ENCODE measurements around the gene BMF. TPM values are rescaled to one million over a fixed set of nuclear protein-coding genes. Genes with fewer than 3 reads are reported as not detected.
A peak's percentile ranks its signal among the peaks of the same experiment; 100 is the strongest.

The BMF gene
- total and polyA plus RNA-seq, 2 experiments from 2014 or later, result 0.40 to 1.1 TPM

DNA sequence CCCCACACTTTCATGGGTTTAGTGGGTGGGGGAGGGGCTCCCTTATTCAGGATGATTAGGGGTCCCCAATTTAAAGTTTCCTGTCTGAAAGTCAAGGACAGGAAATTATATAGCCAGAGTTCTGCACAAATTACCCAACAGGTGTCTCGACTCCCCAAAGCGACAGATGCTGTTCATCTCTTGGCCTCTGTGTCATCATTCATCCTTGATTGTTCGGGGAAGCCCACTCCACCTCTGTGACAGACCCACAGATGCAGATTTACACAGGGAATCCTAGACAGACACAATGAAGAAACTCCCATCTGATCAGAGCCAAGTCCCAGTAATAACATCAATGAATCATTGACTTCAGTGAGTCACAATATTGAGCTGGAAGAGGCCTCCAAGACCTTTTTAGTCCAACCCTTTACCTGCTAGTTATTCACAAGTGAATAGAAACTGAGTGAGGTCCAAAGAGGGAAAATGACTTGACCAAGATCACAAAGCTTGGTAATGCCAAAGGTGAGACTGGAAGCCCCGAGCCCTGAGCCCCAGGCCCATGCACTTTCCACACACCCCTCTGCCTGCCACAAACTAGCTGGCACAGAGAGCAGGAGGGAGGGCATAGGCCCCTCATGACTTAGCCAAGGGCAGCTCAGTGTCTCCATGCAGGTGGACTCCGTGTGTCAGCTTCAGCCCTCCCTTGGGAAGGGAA, 61.8 kb downstream of the BMF start:
- peak overlapping the region; percentile 66 for H3K27ac ChIP-seq
- no peaks in the 10 kb centered on the region for H3K79me2 ChIP-seq (ENCODE audit: insufficient read depth)
- H3K9me2 ChIP-seq (ENCODE audit: insufficient read depth), result no peaks in the 10 kb centered on the region
- peak overlapping the region; percentile 18 for H3K4me2 ChIP-seq (ENCODE audit: unreplicated experiment)
- peaks cover 31% of the 10 kb centered on the region for H3K4me1 ChIP-seq (ENCODE audit: insufficient read depth)
- in situ Hi-C loops (cut with MboI), result loop anchor here (10.0 kb wide), 2 partner anchors 168 to 228 kb away; no protein-coding TSS in a partner anchor
- no peaks in the 10 kb centered on the region for H3K36me3 ChIP-seq (ENCODE audit: low read depth)
- H2AFZ ChIP-seq, result no peak overlapping the region
- no peak overlapping the region for H3K4me3 ChIP-seq
- no peaks in the 10 kb centered on the region for H3K9me3 ChIP-seq (ENCODE audit: low read depth)
- TF ChIP-seq EZH2 (IDR thresholded peaks at IDR 0.05; ENCODE audit: insufficient read depth, poor library complexity, severe bottlenecking), result no peak
- TF ChIP-seq EZH2phosphoT487 (IDR thresholded peaks at IDR 0.05; ENCODE audit: insufficient read depth, low read depth), result no peak
- no peaks in the 10 kb centered on the region for H4K20me1 ChIP-seq (ENCODE audit: insufficient read depth)
- peaks cover 13% of the 10 kb centered on the region for H3F3A ChIP-seq (ENCODE audit: insufficient read depth)
- DNase-seq, result peak; percentile 86
- H3K9ac ChIP-seq, result no peak overlapping the region
- H3K27me3 ChIP-seq (replicated peaks; ENCODE audit: insufficient read depth), result no peaks in the 10 kb centered on the region
- WGBS, 2 experiments (ENCODE audit: low coverage in 1 of 2, low lambda C conversion rate in 2 of 2, missing lambda C conversion rate in 2 of 2), result 44 to 47% methylated on average over 4 to 5 of the region's 5 CpGs

DNA sequence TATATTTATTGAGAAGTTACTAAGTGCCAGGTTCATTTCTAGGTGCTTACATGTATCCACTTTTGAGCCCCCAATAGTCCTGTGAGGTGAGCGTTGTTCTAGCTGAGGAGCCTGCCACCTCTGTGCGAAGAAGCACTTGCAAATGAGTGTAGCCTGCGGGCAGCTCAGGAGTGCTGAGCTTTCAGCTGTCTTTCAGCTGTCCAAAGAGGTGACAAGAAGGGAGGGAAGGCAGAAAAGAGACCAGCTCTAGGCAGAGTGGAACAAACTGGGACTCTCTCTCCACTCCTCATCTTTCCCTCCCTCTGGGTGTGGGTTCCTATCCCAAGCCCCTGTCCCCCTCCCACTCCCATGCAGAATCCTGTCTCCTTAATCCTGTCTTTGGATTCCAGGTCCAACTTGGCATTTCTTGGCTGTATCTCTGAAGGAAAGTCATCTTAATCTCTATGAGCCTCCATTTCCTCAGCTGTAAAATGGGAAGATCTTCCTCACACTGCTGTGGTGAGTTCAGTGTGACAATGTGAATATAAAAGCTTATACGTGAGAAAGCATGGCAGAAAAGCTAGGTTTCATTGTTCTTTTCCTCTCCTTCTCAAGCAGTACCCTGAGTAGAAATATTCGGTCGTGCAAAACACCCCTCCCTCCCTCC, 63.0 kb downstream of the BMF start:
- Histone ChIP-seq H3K9me2 (ENCODE audit: insufficient read depth) (no peaks in the 10 kb centered on the region), H3K9ac (peak overlapping the region; percentile 42; the same call in 1 of the 2 replicates), H3K4me3 (peak overlapping the region; percentile 62), H3K36me3 (ENCODE audit: low read depth) (no peaks in the 10 kb centered on the region), H3F3A (ENCODE audit: insufficient read depth) (peaks cover 13% of the 10 kb centered on the region), H2AFZ (peak overlapping the region; percentile 72; the same call in 1 of the 2 replicates), H4K20me1 (ENCODE audit: insufficient read depth) (no peaks in the 10 kb centered on the region), H3K4me1 (ENCODE audit: insufficient read depth) (peaks cover 31% of the 10 kb centered on the region), H3K9me3 (ENCODE audit: low read depth) (no peaks in the 10 kb centered on the region), H3K27ac (no peak overlapping the region), H3K4me2 (ENCODE audit: unreplicated experiment) (peak overlapping the region; percentile 78), H3K27me3 (replicated peaks; ENCODE audit: insufficient read depth) (no peaks in the 10 kb centered on the region), H3K79me2 (ENCODE audit: insufficient read depth) (no peaks in the 10 kb centered on the region)
- DNase-seq, result no peak
- in situ Hi-C loops (cut with MboI), result loop anchor here (10.0 kb wide), 2 partner anchors 169 to 229 kb away; no protein-coding TSS in a partner anchor
- no peak for TF ChIP-seq EZH2 (IDR thresholded peaks at IDR 0.05; ENCODE audit: insufficient read depth, poor library complexity, severe bottlenecking)
- TF ChIP-seq EZH2phosphoT487 (IDR thresholded peaks at IDR 0.05; ENCODE audit: insufficient read depth, low read depth), result no peak
- WGBS, 2 experiments (ENCODE audit: low coverage in 1 of 2, low lambda C conversion rate in 2 of 2, missing lambda C conversion rate in 2 of 2), result 83 to 93% methylated on average over 6 of the region's 6 CpGs

DNA sequence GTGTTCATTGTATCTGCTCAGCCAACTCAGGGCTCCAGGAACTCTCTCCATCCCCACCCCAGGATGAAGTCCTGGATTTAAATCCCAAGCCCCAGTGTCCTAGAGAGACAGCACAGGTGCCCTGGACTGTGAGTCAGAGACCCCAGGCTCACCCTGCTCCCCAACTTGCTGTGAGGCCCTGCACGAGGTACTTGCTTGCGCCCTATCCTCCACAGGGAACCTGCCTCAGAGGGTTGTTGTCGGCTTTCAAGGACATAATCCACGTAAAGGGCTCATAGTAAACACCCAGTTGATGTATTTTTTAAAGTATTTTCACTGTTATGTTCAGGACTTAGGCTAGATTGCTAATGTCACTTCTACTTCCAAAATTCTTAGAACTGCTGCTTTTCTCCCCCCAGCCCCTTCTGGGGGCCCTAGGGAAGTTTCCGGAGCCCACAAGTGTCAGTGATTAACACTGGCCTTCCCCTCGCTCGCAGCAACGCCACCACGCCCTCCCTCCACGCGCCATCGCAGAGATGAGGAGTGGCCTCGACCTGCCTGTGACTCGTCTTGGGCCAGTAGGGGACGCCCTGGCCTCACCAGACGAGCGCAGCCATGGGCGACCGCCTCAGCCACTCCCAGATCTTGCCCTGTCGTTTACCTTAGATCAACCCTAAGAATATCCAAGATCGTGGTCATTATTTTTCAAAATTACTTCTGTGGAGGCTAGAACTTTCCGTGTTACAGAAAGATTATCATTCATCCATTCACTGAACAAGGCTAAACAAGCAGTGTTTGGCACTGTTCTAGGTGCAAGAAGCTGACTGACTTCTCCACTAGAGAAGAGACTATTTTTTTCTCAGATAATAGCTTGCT, 63.7 kb downstream of the BMF start:
- Histone ChIP-seq H3K4me2 (ENCODE audit: unreplicated experiment) (peak overlapping the region; percentile 78), H3F3A (ENCODE audit: insufficient read depth) (peaks cover 13% of the 10 kb centered on the region), H3K4me1 (ENCODE audit: insufficient read depth) (peaks cover 31% of the 10 kb centered on the region), H3K27ac (no peak overlapping the region), H3K9ac (peak overlapping the region; percentile 54), H3K79me2 (ENCODE audit: insufficient read depth) (no peaks in the 10 kb centered on the region), H3K27me3 (replicated peaks; ENCODE audit: insufficient read depth) (no peaks in the 10 kb centered on the region), H4K20me1 (ENCODE audit: insufficient read depth) (no peaks in the 10 kb centered on the region), H3K4me3 (peak overlapping the region; percentile 62), H2AFZ (peak overlapping the region; percentile 72), H3K36me3 (ENCODE audit: low read depth) (no peaks in the 10 kb centered on the region), H3K9me2 (ENCODE audit: insufficient read depth) (no peaks in the 10 kb centered on the region), H3K9me3 (ENCODE audit: low read depth) (no peaks in the 10 kb centered on the region)
- TF ChIP-seq EZH2 (IDR thresholded peaks at IDR 0.05; ENCODE audit: insufficient read depth, poor library complexity, severe bottlenecking) (no peak), EZH2phosphoT487 (IDR thresholded peaks at IDR 0.05; ENCODE audit: insufficient read depth, low read depth) (no peak)
- peak; percentile 94 for DNase-seq
- 1 to 2% methylated on average over 22 of the region's 22 CpGs for WGBS, 2 experiments (ENCODE audit: low coverage in 1 of 2, low lambda C conversion rate in 2 of 2, missing lambda C conversion rate in 2 of 2)
- in situ Hi-C loops (cut with MboI), result loop anchor here (10.0 kb wide), 2 partner anchors 170 to 230 kb away; no protein-coding TSS in a partner anchor
